HEK293T (cell line): ENCODE measurements around the gene ZHX3.

Source experiments
- ARNT ChIP-seq: fragments of 450-650 bp; IDR thresholded peaks from 2 replicates; pipeline ENCODE4 v1.6.1; 2017; ENCODE audit warnings: mild to moderate bottlenecking
- BHLHE40 ChIP-seq: fragments of 450-650 bp; IDR thresholded peaks from 2 replicates; pipeline ENCODE4 v1.6.1; 2016; ENCODE audit warnings: mild to moderate bottlenecking, moderate library complexity, borderline replicate concordance
- CTBP1 ChIP-seq: fragments of 450-650 bp; IDR thresholded peaks from 2 replicates; pipeline ENCODE4 v1.6.1; 2016; ENCODE audit warnings: borderline replicate concordance
- HDGF ChIP-seq: fragments of 450-650 bp; IDR thresholded peaks from 2 replicates; pipeline ENCODE4 v1.6.1; 2017; ENCODE audit warnings: antibody characterized with exemption, borderline replicate concordance
- L3MBTL2 ChIP-seq: fragments of 450-650 bp; conservative IDR thresholded peaks from 2 replicates; pipeline ENCODE4 v1.6.1; 2016; ENCODE audit warnings: mild to moderate bottlenecking
- NFRKB ChIP-seq: fragments of 450-650 bp; IDR thresholded peaks from 2 replicates; pipeline ENCODE4 v1.6.1; 2016; ENCODE audit warnings: mild to moderate bottlenecking, moderate library complexity
- SP1 ChIP-seq: fragments of 450-650 bp; IDR thresholded peaks from 2 replicates; pipeline ENCODE4 v1.6.1; 2017
- SUZ12 ChIP-seq: fragments of 450-650 bp; IDR thresholded peaks from 2 replicates; pipeline ENCODE4 v1.6.1; 2016; ENCODE audit warnings: mild to moderate bottlenecking
- TARDBP ChIP-seq: fragments of 450-650 bp; IDR thresholded peaks from 2 replicates; pipeline ENCODE4 v1.6.1; 2016
- ZNF384 ChIP-seq: fragments of 450-650 bp; IDR thresholded peaks from 2 replicates; pipeline ENCODE4 v1.6.1; 2016
- TF ChIP-seq, protein P1 (sequence below): fragments of 450-650 bp; IDR thresholded peaks from 2 replicates; pipeline ENCODE4 v1.6.1; 2016

DNA sequence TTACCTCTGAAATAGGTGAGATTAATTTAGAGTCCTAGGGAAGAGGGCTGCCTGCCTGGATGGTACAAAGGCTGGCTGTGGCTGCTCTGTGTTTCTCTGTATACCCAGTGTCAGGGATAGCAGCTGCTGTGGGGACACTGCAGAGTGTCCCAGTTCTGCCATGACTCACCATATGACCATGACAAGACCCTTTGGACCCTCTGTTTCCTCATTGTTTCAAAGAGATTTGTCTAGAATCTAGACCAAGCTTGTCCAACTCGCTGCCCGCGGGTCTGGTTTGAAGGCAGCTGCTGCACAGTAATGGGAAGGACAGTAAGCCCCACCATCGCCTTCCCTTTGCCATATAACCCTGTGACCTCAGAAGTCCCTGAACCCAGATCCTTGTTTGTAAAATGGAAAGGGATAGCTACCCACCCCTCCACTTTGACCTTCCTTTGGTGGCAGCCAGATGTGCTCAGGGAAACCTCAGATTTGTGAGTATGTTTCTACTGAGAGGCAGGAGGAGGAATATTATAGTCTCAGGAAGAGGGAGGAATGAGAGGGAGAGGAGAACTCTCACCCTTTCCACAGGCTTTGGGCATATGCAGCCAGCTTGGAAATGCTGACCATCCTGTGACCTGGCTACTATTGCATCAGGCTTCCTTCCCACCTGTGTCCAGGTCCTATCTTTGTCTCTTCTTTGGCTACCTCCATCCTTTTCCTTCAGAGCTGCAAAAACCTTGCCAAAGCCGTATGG is 166.2 kb downstream of the ZHX3 start:
- TF ChIP-seq NFRKB: no peak
- TF ChIP-seq ARNT: no peak
- TF ChIP-seq ZNF384: no peak
- no peak for TF ChIP-seq SP1
- TF ChIP-seq CTBP1: no peak
- no peak for TF ChIP-seq SUZ12
- TF ChIP-seq HDGF: no peak
- no peak for TF ChIP-seq BHLHE40
- TF ChIP-seq TARDBP: no peak
- TF ChIP-seq, protein P1, sequence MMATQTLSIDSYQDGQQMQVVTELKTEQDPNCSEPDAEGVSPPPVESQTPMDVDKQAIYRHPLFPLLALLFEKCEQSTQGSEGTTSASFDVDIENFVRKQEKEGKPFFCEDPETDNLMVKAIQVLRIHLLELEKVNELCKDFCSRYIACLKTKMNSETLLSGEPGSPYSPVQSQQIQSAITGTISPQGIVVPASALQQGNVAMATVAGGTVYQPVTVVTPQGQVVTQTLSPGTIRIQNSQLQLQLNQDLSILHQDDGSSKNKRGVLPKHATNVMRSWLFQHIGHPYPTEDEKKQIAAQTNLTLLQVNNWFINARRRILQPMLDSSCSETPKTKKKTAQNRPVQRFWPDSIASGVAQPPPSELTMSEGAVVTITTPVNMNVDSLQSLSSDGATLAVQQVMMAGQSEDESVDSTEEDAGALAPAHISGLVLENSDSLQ: no peak
- no peak for TF ChIP-seq L3MBTL2
